Measurements from ENCODE around the gene TNFSF4.

- no peak for TF ChIP-seq CTCF (IDR thresholded peaks at IDR 0.05)
- TF ChIP-seq POLR2A (IDR thresholded peaks at IDR 0.05) = no peak
Measured at GRCh38 chr1:173171152-173171551, 36.0 kb downstream of the TNFSF4 start.
